ENCODE measurements around the gene CES3.

DNA sequence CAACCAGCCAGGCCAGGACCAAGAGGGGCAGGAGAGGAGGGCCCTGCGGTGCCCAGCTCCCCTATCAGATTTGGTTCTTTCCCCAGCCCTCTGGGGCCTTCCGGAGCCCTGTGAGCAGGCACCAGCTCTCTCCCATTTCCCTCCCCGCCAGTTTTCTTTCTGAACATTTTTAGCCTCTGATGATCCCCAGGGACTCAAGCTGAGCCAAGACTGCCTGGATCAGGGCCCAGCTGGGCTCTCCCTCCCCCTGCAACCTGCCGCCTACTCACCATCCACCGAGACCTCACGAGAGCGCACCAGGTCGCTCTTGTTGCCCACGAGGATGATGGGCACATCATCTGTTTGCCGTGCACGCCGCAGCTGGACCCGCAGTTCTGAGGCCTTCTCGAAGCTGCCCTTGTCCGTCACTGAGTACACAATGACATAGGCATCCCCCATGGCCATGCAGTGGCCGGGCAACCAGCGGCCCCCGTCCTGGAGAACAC is 37.8 kb upstream of the CES3 start:
- TF ChIP-seq SMC3 (conservative IDR thresholded peaks at IDR 0.05; ENCODE audit: poor library complexity) (no peak), CTCF (IDR thresholded peaks at IDR 0.05; ENCODE audit: poor library complexity, severe bottlenecking) (no peak)
- TF ChIP-seq, protein P1, sequence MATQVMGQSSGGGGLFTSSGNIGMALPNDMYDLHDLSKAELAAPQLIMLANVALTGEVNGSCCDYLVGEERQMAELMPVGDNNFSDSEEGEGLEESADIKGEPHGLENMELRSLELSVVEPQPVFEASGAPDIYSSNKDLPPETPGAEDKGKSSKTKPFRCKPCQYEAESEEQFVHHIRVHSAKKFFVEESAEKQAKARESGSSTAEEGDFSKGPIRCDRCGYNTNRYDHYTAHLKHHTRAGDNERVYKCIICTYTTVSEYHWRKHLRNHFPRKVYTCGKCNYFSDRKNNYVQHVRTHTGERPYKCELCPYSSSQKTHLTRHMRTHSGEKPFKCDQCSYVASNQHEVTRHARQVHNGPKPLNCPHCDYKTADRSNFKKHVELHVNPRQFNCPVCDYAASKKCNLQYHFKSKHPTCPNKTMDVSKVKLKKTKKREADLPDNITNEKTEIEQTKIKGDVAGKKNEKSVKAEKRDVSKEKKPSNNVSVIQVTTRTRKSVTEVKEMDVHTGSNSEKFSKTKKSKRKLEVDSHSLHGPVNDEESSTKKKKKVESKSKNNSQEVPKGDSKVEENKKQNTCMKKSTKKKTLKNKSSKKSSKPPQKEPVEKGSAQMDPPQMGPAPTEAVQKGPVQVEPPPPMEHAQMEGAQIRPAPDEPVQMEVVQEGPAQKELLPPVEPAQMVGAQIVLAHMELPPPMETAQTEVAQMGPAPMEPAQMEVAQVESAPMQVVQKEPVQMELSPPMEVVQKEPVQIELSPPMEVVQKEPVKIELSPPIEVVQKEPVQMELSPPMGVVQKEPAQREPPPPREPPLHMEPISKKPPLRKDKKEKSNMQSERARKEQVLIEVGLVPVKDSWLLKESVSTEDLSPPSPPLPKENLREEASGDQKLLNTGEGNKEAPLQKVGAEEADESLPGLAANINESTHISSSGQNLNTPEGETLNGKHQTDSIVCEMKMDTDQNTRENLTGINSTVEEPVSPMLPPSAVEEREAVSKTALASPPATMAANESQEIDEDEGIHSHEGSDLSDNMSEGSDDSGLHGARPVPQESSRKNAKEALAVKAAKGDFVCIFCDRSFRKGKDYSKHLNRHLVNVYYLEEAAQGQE (IDR thresholded peaks at IDR 0.05; ENCODE audit: borderline replicate concordance), result no peak
